ENCODE results near the gene FXYD5. TPM values are rescaled to one million over a fixed set of nuclear protein-coding genes. Genes with fewer than 3 reads are reported as not detected.
A peak's percentile ranks its signal among the peaks of the same experiment; 100 is the strongest.

The FXYD5 gene
- total and polyA plus RNA-seq, 2 donors (not counting 1 experiment from before 2014, with no cell fraction given): 19.8 to 100 TPM

DNA sequence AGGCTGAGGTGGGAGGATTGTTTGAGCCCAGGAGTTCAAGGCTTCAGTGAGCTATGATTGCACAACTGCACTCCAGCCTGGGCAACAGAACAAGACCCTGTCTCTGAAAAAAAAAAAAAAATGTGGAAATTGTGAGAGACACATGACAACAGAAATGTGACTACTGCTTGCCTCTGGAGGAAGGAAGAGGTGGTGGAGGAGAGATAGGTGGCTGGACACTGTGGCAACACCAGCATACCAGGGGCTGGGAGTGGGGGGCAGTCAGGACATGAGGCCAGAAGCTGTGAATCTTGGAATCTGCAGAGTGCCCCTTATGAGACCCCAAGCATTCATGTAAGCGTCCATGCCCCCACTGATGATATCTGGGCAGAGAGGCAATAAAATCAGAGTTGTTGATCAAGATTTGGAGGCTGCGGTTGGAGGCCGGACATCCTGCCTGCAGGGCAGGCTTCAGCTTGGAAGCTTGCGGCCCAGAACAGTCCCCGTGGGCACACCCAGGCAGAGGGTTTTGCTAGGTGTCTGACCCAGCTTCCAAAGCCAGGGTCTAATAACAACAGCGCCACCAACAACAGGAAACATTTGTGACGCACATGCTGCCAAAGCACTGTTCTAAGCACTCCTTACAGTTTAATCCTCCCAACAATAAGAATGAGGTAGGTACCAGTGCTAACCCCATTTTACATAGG lies 57.2 kb downstream of the FXYD5 start:
- Histone ChIP-seq H3K27me3 (ENCODE audit: control insufficient read depth, insufficient read depth, low read length) (no peaks in the 10 kb centered on the region), H3K79me2 (ENCODE audit: control insufficient read depth, insufficient read depth, low read length) (no peaks in the 10 kb centered on the region), H3K9ac (ENCODE audit: insufficient read depth, low read length) (no peak overlapping the region), H3K27ac (ENCODE audit: insufficient read depth, low read length) (no peak overlapping the region), H3K4me2 (ENCODE audit: extremely low read depth, insufficient read depth, low read length) (no peak overlapping the region), H4K20me1 (ENCODE audit: control insufficient read depth, extremely low read depth, insufficient read depth, low read length) (no peaks in the 10 kb centered on the region), H3K9me3 (ENCODE audit: control insufficient read depth, insufficient read depth, low read depth, low read length) (no peaks in the 10 kb centered on the region), H3K4me3 (replicated peaks in 1 of 4; ENCODE audit: control extremely low read depth in 1 of 4, insufficient read depth in 1 of 4, low read depth in 3 of 4, low read length in 4 of 4) (no peak overlapping the region), H2AFZ (ENCODE audit: low read length) (no peak overlapping the region), H3K4me1 (ENCODE audit: control insufficient read depth, extremely low read depth, insufficient read depth, low read length) (peaks cover 8% of the 10 kb centered on the region), H3K36me3 (ENCODE audit: control insufficient read depth, insufficient read depth, low read length) (no peaks in the 10 kb centered on the region)
- no peak for DNase-seq (ENCODE audit: low read depth in 2 of 2)
- TF ChIP-seq, protein P1, sequence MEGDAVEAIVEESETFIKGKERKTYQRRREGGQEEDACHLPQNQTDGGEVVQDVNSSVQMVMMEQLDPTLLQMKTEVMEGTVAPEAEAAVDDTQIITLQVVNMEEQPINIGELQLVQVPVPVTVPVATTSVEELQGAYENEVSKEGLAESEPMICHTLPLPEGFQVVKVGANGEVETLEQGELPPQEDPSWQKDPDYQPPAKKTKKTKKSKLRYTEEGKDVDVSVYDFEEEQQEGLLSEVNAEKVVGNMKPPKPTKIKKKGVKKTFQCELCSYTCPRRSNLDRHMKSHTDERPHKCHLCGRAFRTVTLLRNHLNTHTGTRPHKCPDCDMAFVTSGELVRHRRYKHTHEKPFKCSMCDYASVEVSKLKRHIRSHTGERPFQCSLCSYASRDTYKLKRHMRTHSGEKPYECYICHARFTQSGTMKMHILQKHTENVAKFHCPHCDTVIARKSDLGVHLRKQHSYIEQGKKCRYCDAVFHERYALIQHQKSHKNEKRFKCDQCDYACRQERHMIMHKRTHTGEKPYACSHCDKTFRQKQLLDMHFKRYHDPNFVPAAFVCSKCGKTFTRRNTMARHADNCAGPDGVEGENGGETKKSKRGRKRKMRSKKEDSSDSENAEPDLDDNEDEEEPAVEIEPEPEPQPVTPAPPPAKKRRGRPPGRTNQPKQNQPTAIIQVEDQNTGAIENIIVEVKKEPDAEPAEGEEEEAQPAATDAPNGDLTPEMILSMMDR (conservative IDR thresholded peaks at IDR 0.05 in 1 of 2, IDR thresholded peaks at IDR 0.05 in 1 of 2; ENCODE audit: low read depth in 1 of 2, low read length in 2 of 2): no peak
- TF ChIP-seq EZH2 (IDR thresholded peaks at IDR 0.05; ENCODE audit: low read length, missing control alignments): no peak

DNA sequence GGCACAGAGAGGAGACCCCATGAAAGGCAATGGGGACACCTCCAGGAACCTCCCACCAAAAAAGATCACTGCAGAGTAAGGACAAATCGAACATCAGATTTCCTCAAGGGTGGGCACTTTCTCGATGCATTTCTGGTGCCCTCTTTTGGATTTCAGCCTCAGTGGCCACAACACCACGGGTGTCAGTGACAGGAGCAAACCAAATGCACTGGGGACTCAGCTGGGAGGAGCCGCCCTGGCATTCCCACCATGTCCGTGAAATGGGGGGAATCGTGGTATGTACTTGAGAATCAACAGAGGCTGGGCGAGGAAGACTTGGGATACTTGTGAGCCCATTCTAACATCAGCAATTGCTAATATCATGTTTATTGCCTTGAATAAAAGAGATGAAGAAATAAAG lies 57.7 kb downstream of the FXYD5 start:
- Histone ChIP-seq H3K36me3 (ENCODE audit: control insufficient read depth, insufficient read depth, low read length) (no peaks in the 10 kb centered on the region), H3K9me3 (ENCODE audit: control insufficient read depth, insufficient read depth, low read depth, low read length) (no peaks in the 10 kb centered on the region), H3K4me3 (replicated peaks in 1 of 4; ENCODE audit: control extremely low read depth in 1 of 4, insufficient read depth in 1 of 4, low read depth in 3 of 4, low read length in 4 of 4) (no peak overlapping the region), H3K27ac (ENCODE audit: insufficient read depth, low read length) (no peak overlapping the region), H3K27me3 (ENCODE audit: control insufficient read depth, insufficient read depth, low read length) (no peaks in the 10 kb centered on the region), H3K4me2 (ENCODE audit: extremely low read depth, insufficient read depth, low read length) (no peak overlapping the region), H4K20me1 (ENCODE audit: control insufficient read depth, extremely low read depth, insufficient read depth, low read length) (no peaks in the 10 kb centered on the region), H3K79me2 (ENCODE audit: control insufficient read depth, insufficient read depth, low read length) (no peaks in the 10 kb centered on the region), H2AFZ (ENCODE audit: low read length) (no peak overlapping the region), H3K4me1 (ENCODE audit: control insufficient read depth, extremely low read depth, insufficient read depth, low read length) (peaks cover 8% of the 10 kb centered on the region), H3K9ac (ENCODE audit: insufficient read depth, low read length) (no peak overlapping the region)
- TF ChIP-seq, protein P1 (conservative IDR thresholded peaks at IDR 0.05 in 1 of 2, IDR thresholded peaks at IDR 0.05 in 1 of 2; ENCODE audit: low read depth in 1 of 2, low read length in 2 of 2): no peak
- TF ChIP-seq EZH2 (IDR thresholded peaks at IDR 0.05; ENCODE audit: low read length, missing control alignments): no peak
- no peak for DNase-seq (ENCODE audit: low read depth in 2 of 2)

DNA sequence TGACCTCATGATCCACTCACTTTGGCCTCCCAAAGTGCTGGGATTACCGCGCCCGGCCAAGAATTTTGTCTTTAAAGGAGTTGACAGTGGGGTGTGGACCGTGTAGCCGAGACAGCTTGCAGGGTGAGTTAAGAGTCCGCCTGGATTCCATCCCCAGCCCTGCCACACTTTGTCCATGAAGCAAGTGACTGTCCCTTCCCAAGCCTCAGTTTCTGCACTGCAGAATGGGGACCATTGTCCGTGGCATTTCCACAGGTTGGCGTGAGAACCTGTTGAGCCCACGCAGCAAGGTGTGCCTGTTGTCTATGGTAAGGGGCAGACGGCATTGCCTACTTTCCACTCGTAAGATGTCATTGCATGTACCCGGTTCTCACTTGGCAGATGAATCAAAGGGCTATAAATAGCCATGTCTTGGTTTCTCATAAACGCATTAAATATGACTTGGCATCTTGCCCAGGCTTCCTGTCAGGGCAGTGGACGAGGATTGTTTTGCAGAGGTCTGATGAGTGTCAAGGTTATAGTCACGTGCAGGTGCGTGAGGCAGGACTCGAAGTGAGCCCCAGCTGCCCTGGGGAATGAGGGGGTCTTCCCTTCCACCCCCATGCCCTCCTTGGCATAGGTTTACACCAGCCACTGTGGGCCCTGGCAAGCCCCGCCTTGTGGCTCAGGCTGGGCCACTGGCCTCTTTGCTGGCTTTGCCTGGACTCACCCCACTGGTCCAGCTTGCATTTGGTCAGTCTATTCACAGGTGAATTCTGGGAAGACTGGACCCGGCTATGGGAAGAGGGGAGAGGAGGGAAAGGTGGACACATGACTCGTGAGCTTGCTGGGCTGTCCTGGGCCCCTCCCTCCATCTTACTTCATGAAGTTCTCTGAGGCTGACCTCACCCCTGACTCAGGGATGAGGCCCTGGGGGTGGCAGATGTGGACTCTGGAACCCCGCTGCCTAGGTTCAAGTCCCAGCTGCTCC lies 59.4 kb downstream of the FXYD5 start:
- H3K9me3 ChIP-seq (ENCODE audit: control insufficient read depth, insufficient read depth, low read depth, low read length): no peaks in the 10 kb centered on the region
- H3K4me2 ChIP-seq (ENCODE audit: extremely low read depth, insufficient read depth, low read length): no peak overlapping the region
- H3K27ac ChIP-seq (ENCODE audit: insufficient read depth, low read length): no peak overlapping the region
- no peaks in the 10 kb centered on the region for H3K36me3 ChIP-seq (ENCODE audit: control insufficient read depth, insufficient read depth, low read length)
- peaks cover 8% of the 10 kb centered on the region for H3K4me1 ChIP-seq (ENCODE audit: control insufficient read depth, extremely low read depth, insufficient read depth, low read length)
- no peak overlapping the region for H3K9ac ChIP-seq (ENCODE audit: insufficient read depth, low read length)
- H3K79me2 ChIP-seq (ENCODE audit: control insufficient read depth, insufficient read depth, low read length): no peaks in the 10 kb centered on the region
- H2AFZ ChIP-seq (ENCODE audit: low read length): no peak overlapping the region
- H3K27me3 ChIP-seq (ENCODE audit: control insufficient read depth, insufficient read depth, low read length): no peaks in the 10 kb centered on the region
- DNase-seq (ENCODE audit: low read depth in 2 of 2): peak; percentile 20 to 76
- no peak overlapping the region for H3K4me3 ChIP-seq (replicated peaks in 1 of 4; ENCODE audit: control extremely low read depth in 1 of 4, insufficient read depth in 1 of 4, low read depth in 3 of 4, low read length in 4 of 4)
- TF ChIP-seq EZH2 (IDR thresholded peaks at IDR 0.05; ENCODE audit: low read length, missing control alignments): no peak
- TF ChIP-seq, protein P1 (conservative IDR thresholded peaks at IDR 0.05 in 1 of 2, IDR thresholded peaks at IDR 0.05 in 1 of 2; ENCODE audit: low read depth in 1 of 2, low read length in 2 of 2): no peak
- H4K20me1 ChIP-seq (ENCODE audit: control insufficient read depth, extremely low read depth, insufficient read depth, low read length): no peaks in the 10 kb centered on the region

All from fibroblast of lung (primary cell).